Adrenal gland (tissue), 12 donors: ENCODE data around the gene FBXL7. TPM values are rescaled to one million over a fixed set of nuclear protein-coding genes. Genes with fewer than 3 reads are reported as not detected.

Source experiments
- DNase-seq, 7 donors: peaks; one replicate each; pipeline ENCODE4 v3.0.0-alpha.2; 2019 to 2020
- H3K27ac ChIP-seq, 5 donors: fragments of 200-600 bp; sonication (generic) in 4 of 5; 1 replicate in 3 of 5; 2 replicates in 2 of 5; pipeline versions ENCODE4 v1.5.1 to v1.8.0; 2016 to 2020; ENCODE audit warnings: mild to moderate bottlenecking in 1 of 5
- H3K27me3 ChIP-seq: fragments of 200-600 bp; 2 replicates; pipeline ENCODE4 v1.8.0; 2021
- H3K36me3 ChIP-seq, 2 donors: fragments of 200-600 bp; replicated peaks in 1 of 2; 1 replicate in 1 of 2; 2 replicates in 1 of 2; pipeline versions ENCODE4 v1.5.1 to v1.8.0; 2018 to 2022
- H3K4me1 ChIP-seq, 2 donors: fragments of 200-600 bp; replicated peaks in 1 of 2; 1 replicate in 1 of 2; 2 replicates in 1 of 2; pipeline versions ENCODE4 v1.5.1 to v1.8.0; 2018 to 2021
- H3K4me3 ChIP-seq, 4 donors: fragments of 200-600 bp; sonication (generic) in 3 of 4; one replicate each; pipeline ENCODE4 v1.5.1; 2016 to 2018
- H3K9me3 ChIP-seq, 3 donors: fragments of 200-600 bp; sonication (generic) in 1 of 3; replicated peaks in 1 of 3; 1 replicate in 2 of 3; 2 replicates in 1 of 3; pipeline versions ENCODE4 v1.5.1 to v1.8.0; 2016 to 2021
- CTCF ChIP-seq, 6 experiments: fragments of 450-650 bp in 4 of 6; fragments of 200-600 bp in 2 of 6; sonication (generic) in 1 of 6; IDR thresholded peaks; 1 replicate in 5 of 6; 2 replicates in 1 of 6; pipeline versions ENCODE4 v1.5.1 to v1.8.0; 2016 to 2021; ENCODE audit warnings: antibody characterized with exemption in 6 of 6, mild to moderate bottlenecking in 2 of 6, moderate library complexity in 1 of 6
- POLR2A ChIP-seq, 2 donors: fragments of 450-650 bp; IDR thresholded peaks; one replicate each; pipeline ENCODE4 v1.6.1; 2017; ENCODE audit warnings: antibody characterized with exemption in 2 of 2, mild to moderate bottlenecking in 2 of 2, moderate library complexity in 1 of 2
- WGBS, 4 donors: extraction: QIAGEN DNeasy Blood & Tissue Kit in 2 of 4; methylation state at CpG; one replicate each; pipeline versions ENCODE4 v1.1.5 to v1.1.7; 2013 to 2017; 5-methylcytosine and 5-hydroxymethylcytosine counted together
- intact Hi-C, 2 donors: fragments of 100-400 bp; cut with DNase I; formaldehyde crosslinking; loops; one replicate each; pipeline versions ENCODE4 v1.14.1 to v1.15.0; 2022 to 2023
- polyA plus RNA-seq, 3 donors: library from polyadenylated mRNA; stranded (reverse); fragments of 200-250 nt in 2 of 3; fragments of 350-450 nt in 1 of 3; fragmentation: Illumina TruSeq in 1 of 3; extraction: RNeasy Lipid Tissue Mini Kit (QIAGEN cat#74804) in 1 of 3; gene quantifications; one replicate each; pipeline ENCODE4 v1.2.3, GENCODE V29; 2013 to 2014
- total RNA-seq, 9 donors: library from RNA; depleted of rRNA in 4 of 9; stranded (reverse); fragments of >200 nt in 4 of 9; fragments of 120-200 nt in 1 of 9; fragmentation: NEBNext Ultra II Directional in 1 of 9; extraction: Animal tissue kit (Norgen Biotek cat#: 25700) in 1 of 9; gene quantifications; one replicate each; pipeline versions ENCODE4 v1.1.0 to v1.2.4, GENCODE V29; 2013 to 2023
- donor health status: healthy with polysubstance abuse.
- donor health status: Bipolar disorder and iron deficiency.
- donor health status: DM: yes; HTN: yes; CAD: no.
- donor health status: DM: no; HTN: no; CAD: no.
- donor health status: DM: no; HTN: no; CAD: no.
- donor health status: DM: yes; HTN: yes; CAD: no.

The FBXL7 gene
- total and polyA plus RNA-seq, 12 donors: 22.6 to 59.1 (median 34.0) TPM

DNA sequence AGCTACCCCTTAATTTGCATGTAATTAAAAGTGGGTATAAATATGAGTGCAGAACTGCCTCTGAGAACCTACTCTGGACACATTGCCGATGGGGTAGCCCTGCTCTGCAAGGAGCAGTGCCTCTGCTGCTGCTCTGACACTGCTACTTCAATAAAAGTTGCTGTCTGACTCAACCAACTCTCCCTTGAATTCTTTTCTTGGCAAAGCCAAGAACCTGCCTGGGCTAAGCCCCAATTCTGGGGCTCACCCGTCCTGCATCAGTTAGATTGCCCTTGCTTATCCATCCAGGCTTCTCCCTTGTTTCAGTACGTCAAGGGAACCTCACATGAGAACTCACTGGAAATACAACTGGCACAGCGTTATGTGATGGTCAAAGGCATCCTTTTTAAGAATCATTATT, 44.1 kb downstream of the FBXL7 start:
- intact Hi-C loops: no loop called here
- TF ChIP-seq CTCF (IDR thresholded peaks at IDR 0.05) (no peak), POLR2A (IDR thresholded peaks at IDR 0.05) (no peak)
- Histone ChIP-seq H3K4me3 (no peak overlapping the region), H3K9me3 (no peaks in the 10 kb centered on the region), H3K27me3 (no peaks in the 10 kb centered on the region), H3K36me3 (no peaks in the 10 kb centered on the region), H3K27ac (no peak overlapping the region), H3K4me1 (peaks cover 0 to 10% of the 10 kb centered on the region in 2 donors)
- WGBS, 4 donors: 63 to 72% (median 66%) methylated on average over 4 of the region's 4 CpGs
- peak in 4 of 7 donors; percentile 18 to 47 (median 33) for DNase-seq

GRCh38 chr5:15545082-15545481, 45.1 kb downstream of the FBXL7 start:
- no peak for TF ChIP-seq POLR2A (IDR thresholded peaks at IDR 0.05)
- TF ChIP-seq CTCF (IDR thresholded peaks at IDR 0.05): no peak
- no peaks in the 10 kb centered on the region for H3K27me3 ChIP-seq
- 89 to 93% (median 90%) methylated on average over 2 of the region's 2 CpGs for WGBS, 4 donors
- no peak for DNase-seq
- H3K9me3 ChIP-seq: no peaks in the 10 kb centered on the region
- no peak overlapping the region for H3K27ac ChIP-seq
- H3K4me3 ChIP-seq: no peak overlapping the region
- H3K4me1 ChIP-seq: peaks cover 0 to 11% of the 10 kb centered on the region in 2 donors
- H3K36me3 ChIP-seq: no peaks in the 10 kb centered on the region
- intact Hi-C loops: no loop called here

DNA sequence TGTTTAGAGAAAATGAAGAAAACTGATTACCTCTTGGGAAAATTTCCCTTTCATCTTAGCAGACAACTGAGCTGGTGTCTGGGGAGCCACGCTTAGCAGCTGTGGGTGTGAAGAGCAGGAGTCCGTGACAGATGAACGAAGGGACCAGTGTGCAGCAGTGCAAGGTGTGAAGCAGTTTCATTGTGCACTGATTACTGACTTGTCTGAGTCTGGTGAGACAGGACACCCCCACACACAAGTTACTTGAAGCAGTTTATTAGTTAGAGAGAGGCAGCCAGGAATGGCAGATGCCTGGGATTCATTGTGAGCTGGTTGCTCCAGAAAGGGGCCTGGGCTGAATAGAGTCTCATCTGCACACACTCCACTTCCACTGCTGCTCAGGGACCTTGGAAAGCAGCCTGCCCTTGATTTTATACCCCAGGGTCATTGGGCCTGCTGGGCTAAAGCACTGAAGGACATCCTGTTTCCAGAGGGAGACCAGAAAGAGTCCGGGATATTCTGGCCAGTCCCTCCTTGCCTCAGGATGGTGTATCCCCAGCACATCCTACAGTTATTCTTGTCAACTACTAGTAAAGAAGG, 47.4 kb downstream of the FBXL7 start:
- intact Hi-C loops: no loop called here
- Histone ChIP-seq H3K27ac (no peak overlapping the region), H3K9me3 (no peaks in the 10 kb centered on the region), H3K4me1 (peaks cover 0 to 18% of the 10 kb centered on the region in 2 donors), H3K4me3 (no peak overlapping the region), H3K36me3 (no peaks in the 10 kb centered on the region), H3K27me3 (no peaks in the 10 kb centered on the region)
- TF ChIP-seq POLR2A (IDR thresholded peaks at IDR 0.05) (no peak), CTCF (IDR thresholded peaks at IDR 0.05) (no peak)
- DNase-seq: peak in 1 of 7 donors; percentile 10
- WGBS, 4 donors: 68 to 89% (median 72%) methylated on average over 3 to 4 of the region's 4 CpGs

DNA sequence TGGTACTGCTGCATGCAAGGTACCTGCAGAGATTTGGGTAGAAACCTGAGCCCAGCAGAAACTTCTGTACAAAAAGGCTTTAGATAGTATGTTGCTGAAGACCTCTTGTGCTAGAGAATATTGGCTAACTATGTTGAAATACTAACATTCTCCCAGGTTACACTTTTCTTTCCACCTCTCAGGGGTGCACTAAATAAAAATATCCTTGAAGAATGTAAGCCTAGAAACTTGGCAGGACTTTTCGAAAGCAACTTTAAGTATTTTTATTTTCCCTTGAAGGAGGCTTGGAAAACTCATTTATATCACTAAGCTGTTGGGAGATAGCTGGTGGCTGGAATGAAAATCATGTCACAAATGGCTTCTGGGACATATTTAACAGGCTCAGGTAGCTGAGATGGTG, 50.0 kb downstream of the FBXL7 start:
- Histone ChIP-seq H3K4me3 (no peak overlapping the region), H3K27ac (no peak overlapping the region), H3K9me3 (no peaks in the 10 kb centered on the region), H3K36me3 (no peaks in the 10 kb centered on the region), H3K27me3 (no peaks in the 10 kb centered on the region), H3K4me1 (peaks cover 0 to 7% of the 10 kb centered on the region in 2 donors)
- no peak for DNase-seq
- WGBS, 4 donors: 37 to 65% (median 60%) methylated on average over 1 of the region's 1 CpG
- intact Hi-C loops: no loop called here
- no peak for TF ChIP-seq POLR2A (IDR thresholded peaks at IDR 0.05)
- no peak for TF ChIP-seq CTCF (IDR thresholded peaks at IDR 0.05)
